ENCODE measurements around the gene LRRC42. TPM values are rescaled to one million over a fixed set of nuclear protein-coding genes. Genes with fewer than 3 reads are reported as not detected.

The LRRC42 gene
- total RNA-seq, 1 experiment from 2014 or later, result 38.1 TPM

- TF ChIP-seq, protein P1, sequence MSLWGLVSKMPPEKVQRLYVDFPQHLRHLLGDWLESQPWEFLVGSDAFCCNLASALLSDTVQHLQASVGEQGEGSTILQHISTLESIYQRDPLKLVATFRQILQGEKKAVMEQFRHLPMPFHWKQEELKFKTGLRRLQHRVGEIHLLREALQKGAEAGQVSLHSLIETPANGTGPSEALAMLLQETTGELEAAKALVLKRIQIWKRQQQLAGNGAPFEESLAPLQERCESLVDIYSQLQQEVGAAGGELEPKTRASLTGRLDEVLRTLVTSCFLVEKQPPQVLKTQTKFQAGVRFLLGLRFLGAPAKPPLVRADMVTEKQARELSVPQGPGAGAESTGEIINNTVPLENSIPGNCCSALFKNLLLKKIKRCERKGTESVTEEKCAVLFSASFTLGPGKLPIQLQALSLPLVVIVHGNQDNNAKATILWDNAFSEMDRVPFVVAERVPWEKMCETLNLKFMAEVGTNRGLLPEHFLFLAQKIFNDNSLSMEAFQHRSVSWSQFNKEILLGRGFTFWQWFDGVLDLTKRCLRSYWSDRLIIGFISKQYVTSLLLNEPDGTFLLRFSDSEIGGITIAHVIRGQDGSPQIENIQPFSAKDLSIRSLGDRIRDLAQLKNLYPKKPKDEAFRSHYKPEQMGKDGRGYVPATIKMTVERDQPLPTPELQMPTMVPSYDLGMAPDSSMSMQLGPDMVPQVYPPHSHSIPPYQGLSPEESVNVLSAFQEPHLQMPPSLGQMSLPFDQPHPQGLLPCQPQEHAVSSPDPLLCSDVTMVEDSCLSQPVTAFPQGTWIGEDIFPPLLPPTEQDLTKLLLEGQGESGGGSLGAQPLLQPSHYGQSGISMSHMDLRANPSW (CRISPR knock-in tag; conservative IDR thresholded peaks at IDR 0.05; ENCODE audit: low read depth), result no peak
- TF ChIP-seq NFYB (CRISPR knock-in tag; conservative IDR thresholded peaks at IDR 0.05; ENCODE audit: low read depth), result no peak
- TF ChIP-seq, protein P2, sequence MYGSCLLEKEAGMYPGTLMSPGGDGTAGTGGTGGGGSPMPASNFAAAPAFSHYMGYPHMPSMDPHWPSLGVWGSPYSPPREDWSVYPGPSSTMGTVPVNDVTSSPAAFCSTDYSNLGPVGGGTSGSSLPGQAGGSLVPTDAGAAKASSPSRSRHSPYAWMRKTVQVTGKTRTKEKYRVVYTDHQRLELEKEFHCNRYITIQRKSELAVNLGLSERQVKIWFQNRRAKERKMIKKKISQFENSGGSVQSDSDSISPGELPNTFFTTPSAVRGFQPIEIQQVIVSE (CRISPR knock-in tag; IDR thresholded peaks at IDR 0.05; ENCODE audit: borderline replicate concordance), result no peak
Observed at GRCh38 chr1:54011316-54012007, 65.3 kb downstream of the LRRC42 start (continued).

- ChIA-PET CTCF (interaction anchor here (0.8 to 1.2 kb wide), 3 partner anchors 20 to 70 kb away, joined by 3 to 6 read pairs (median 5); no protein-coding TSS in a partner anchor), POLR2A (no interaction called here)
- Mint-ChIP-seq H3K27ac (no peak overlapping the region), H3K9me3 (no peaks in the 10 kb centered on the region), H3K4me3 (no peak overlapping the region), H3K4me1 (peaks cover 9% of the 10 kb centered on the region), H3K36me3 (no peaks in the 10 kb centered on the region), H3K27me3 (ENCODE audit: low read depth) (peaks cover 3% of the 10 kb centered on the region; the same call in 1 of the 2 replicates)
- DNase-seq (ENCODE audit: low spot score), result no peak
- ATAC-seq, result no peak
- TF ChIP-seq ZNF425 (CRISPR knock-in tag; conservative IDR thresholded peaks at IDR 0.05), result no peak
- no peak for TF ChIP-seq ZNF232 (CRISPR knock-in tag; IDR thresholded peaks at IDR 0.05)
- no peak for TF ChIP-seq CBFB (CRISPR knock-in tag; IDR thresholded peaks at IDR 0.05; ENCODE audit: low read depth)
- TF ChIP-seq ETV6 (CRISPR knock-in tag; IDR thresholded peaks at IDR 0.05), result no peak
- no peak for TF ChIP-seq RORB (CRISPR knock-in tag; IDR thresholded peaks at IDR 0.05)
- TF ChIP-seq ZNF121 (CRISPR knock-in tag; IDR thresholded peaks at IDR 0.05), result no peak
- TF ChIP-seq ZSCAN18 (CRISPR knock-in tag; IDR thresholded peaks at IDR 0.05), result no peak
- TF ChIP-seq ATF1 (CRISPR knock-in tag; IDR thresholded peaks at IDR 0.05), result no peak
- TF ChIP-seq NR2C2 (CRISPR knock-in tag; IDR thresholded peaks at IDR 0.05), result no peak
- no peak for TF ChIP-seq IRF1 (CRISPR knock-in tag; IDR thresholded peaks at IDR 0.05)
- TF ChIP-seq GABPB1 (CRISPR knock-in tag; IDR thresholded peaks at IDR 0.05), result no peak
- TF ChIP-seq ARID4B (CRISPR knock-in tag; IDR thresholded peaks at IDR 0.05; ENCODE audit: borderline replicate concordance), result no peak
- TF ChIP-seq, protein P3, sequence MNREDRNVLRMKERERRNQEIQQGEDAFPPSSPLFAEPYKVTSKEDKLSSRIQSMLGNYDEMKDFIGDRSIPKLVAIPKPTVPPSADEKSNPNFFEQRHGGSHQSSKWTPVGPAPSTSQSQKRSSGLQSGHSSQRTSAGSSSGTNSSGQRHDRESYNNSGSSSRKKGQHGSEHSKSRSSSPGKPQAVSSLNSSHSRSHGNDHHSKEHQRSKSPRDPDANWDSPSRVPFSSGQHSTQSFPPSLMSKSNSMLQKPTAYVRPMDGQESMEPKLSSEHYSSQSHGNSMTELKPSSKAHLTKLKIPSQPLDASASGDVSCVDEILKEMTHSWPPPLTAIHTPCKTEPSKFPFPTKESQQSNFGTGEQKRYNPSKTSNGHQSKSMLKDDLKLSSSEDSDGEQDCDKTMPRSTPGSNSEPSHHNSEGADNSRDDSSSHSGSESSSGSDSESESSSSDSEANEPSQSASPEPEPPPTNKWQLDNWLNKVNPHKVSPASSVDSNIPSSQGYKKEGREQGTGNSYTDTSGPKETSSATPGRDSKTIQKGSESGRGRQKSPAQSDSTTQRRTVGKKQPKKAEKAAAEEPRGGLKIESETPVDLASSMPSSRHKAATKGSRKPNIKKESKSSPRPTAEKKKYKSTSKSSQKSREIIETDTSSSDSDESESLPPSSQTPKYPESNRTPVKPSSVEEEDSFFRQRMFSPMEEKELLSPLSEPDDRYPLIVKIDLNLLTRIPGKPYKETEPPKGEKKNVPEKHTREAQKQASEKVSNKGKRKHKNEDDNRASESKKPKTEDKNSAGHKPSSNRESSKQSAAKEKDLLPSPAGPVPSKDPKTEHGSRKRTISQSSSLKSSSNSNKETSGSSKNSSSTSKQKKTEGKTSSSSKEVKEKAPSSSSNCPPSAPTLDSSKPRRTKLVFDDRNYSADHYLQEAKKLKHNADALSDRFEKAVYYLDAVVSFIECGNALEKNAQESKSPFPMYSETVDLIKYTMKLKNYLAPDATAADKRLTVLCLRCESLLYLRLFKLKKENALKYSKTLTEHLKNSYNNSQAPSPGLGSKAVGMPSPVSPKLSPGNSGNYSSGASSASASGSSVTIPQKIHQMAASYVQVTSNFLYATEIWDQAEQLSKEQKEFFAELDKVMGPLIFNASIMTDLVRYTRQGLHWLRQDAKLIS (CRISPR knock-in tag; IDR thresholded peaks at IDR 0.05; ENCODE audit: borderline replicate concordance), result no peak
Observed at GRCh38 chr1:54012008-54012325, 65.8 kb downstream of the LRRC42 start.
